ENCODE measurements around the gene NLRC5. TPM values are rescaled to one million over a fixed set of nuclear protein-coding genes. Genes with fewer than 3 reads are reported as not detected.

Gene NLRC5
- total and polyA plus RNA-seq, 2 donors (not counting 3 experiments of a cell fraction or from before 2014, with no cell fraction given): 7.4 to 26.3 TPM

GRCh38 chr16:57020651-57021050 lies 31.3 kb downstream of the NLRC5 start:
- Histone ChIP-seq H3K79me2 (ENCODE audit: control insufficient read depth, insufficient read depth, low read length) (no peaks in the 10 kb centered on the region), H3K4me3 (replicated peaks in 1 of 3; ENCODE audit: insufficient read depth in 1 of 3, low read depth in 1 of 3, low read length in 3 of 3) (no peak overlapping the region), H3K4me2 (ENCODE audit: insufficient read depth, low read length) (no peak overlapping the region), H3K4me1 (ENCODE audit: control insufficient read depth, extremely low read depth, insufficient read depth, low read length) (peaks cover 7% of the 10 kb centered on the region), H3K27me3 (ENCODE audit: control insufficient read depth in 2 of 2, insufficient read depth in 2 of 2, low read length in 2 of 2) (no peaks in the 10 kb centered on the region), H2AFZ (ENCODE audit: low read depth, low read length) (no peak overlapping the region), H3K9ac (replicated peaks; ENCODE audit: extremely low read depth, insufficient read depth, low read length) (no peak overlapping the region), H3K9me1 (replicated peaks; ENCODE audit: control insufficient read depth, extremely low read depth, insufficient read depth, low read length) (no peaks in the 10 kb centered on the region), H3K9me3 (replicated peaks; ENCODE audit: control insufficient read depth, insufficient read depth, low read length) (no peaks in the 10 kb centered on the region), H4K20me1 (replicated peaks; ENCODE audit: control insufficient read depth, extremely low read depth, insufficient read depth, low read length) (no peaks in the 10 kb centered on the region), H3K36me3 (ENCODE audit: control insufficient read depth in 2 of 2, extremely low read depth in 1 of 2, insufficient read depth in 2 of 2, low read length in 2 of 2) (no peaks in the 10 kb centered on the region), H3K27ac (ENCODE audit: insufficient read depth, low read depth, low read length) (no peak overlapping the region)
- DNase-seq (ENCODE audit: low read depth, low spot score): no peak
- TF ChIP-seq GATA2 (IDR thresholded peaks at IDR 0.05; ENCODE audit: insufficient read depth, insufficient read length, low read depth, low read length) (no peak), FOS (IDR thresholded peaks at IDR 0.05; ENCODE audit: borderline replicate concordance, insufficient read depth, low read length) (no peak), MYC (IDR thresholded peaks at IDR 0.05; ENCODE audit: low read depth, low read length) (no peak), EZH2 (IDR thresholded peaks at IDR 0.05; ENCODE audit: borderline replicate concordance, low read depth, low read length, severe bottlenecking) (no peak), POLR2A (IDR thresholded peaks at IDR 0.05; ENCODE audit: low read depth, low read length) (no peak), POLR2AphosphoS5 (IDR thresholded peaks at IDR 0.05; ENCODE audit: insufficient read depth, low read depth, low read length) (no peak), MAX (IDR thresholded peaks at IDR 0.05; ENCODE audit: insufficient read depth, insufficient read length) (no peak), JUN (IDR thresholded peaks at IDR 0.05; ENCODE audit: borderline replicate concordance, insufficient read depth, insufficient read length, low read depth) (no peak)
- TF ChIP-seq, protein P1, sequence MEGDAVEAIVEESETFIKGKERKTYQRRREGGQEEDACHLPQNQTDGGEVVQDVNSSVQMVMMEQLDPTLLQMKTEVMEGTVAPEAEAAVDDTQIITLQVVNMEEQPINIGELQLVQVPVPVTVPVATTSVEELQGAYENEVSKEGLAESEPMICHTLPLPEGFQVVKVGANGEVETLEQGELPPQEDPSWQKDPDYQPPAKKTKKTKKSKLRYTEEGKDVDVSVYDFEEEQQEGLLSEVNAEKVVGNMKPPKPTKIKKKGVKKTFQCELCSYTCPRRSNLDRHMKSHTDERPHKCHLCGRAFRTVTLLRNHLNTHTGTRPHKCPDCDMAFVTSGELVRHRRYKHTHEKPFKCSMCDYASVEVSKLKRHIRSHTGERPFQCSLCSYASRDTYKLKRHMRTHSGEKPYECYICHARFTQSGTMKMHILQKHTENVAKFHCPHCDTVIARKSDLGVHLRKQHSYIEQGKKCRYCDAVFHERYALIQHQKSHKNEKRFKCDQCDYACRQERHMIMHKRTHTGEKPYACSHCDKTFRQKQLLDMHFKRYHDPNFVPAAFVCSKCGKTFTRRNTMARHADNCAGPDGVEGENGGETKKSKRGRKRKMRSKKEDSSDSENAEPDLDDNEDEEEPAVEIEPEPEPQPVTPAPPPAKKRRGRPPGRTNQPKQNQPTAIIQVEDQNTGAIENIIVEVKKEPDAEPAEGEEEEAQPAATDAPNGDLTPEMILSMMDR (IDR thresholded peaks at IDR 0.05; ENCODE audit: extremely low read depth in 1 of 2, insufficient read depth in 1 of 2, low read depth in 1 of 2, low read length in 2 of 2): no peak
- dilution Hi-C loops (cut with MboI; ENCODE audit: extremely low pct_ligation_motif_present, low sequenced_read_pairs): no loop called here
- FAIRE-seq: no peak
- BruUV-seq (replicated peaks): no TSS peak
- POLR2A ChIA-PET: interaction anchor here (0.6 kb wide), 1 partner anchor 19 kb away, joined by 4 read pairs; no protein-coding TSS in a partner anchor
- CTCF ChIA-PET: interaction anchor here (0.9 to 1.0 kb wide), 3 partner anchors 13 to 56 kb away, joined by 3 read pairs; no protein-coding TSS in a partner anchor
- intact Hi-C loops (cut with micrococcal nuclease): no loop called here

All from endothelial cell of umbilical vein (primary cell).